ENCODE data around the gene SPTLC2. TPM values are rescaled to one million over a fixed set of nuclear protein-coding genes. Genes with fewer than 3 reads are reported as not detected.

The SPTLC2 gene
- total and polyA plus RNA-seq, 2 of the 13 experiments (the other 11 are each of a cell fraction or from before 2014, with no cell fraction given) = 17.4 to 17.5 TPM

DNA sequence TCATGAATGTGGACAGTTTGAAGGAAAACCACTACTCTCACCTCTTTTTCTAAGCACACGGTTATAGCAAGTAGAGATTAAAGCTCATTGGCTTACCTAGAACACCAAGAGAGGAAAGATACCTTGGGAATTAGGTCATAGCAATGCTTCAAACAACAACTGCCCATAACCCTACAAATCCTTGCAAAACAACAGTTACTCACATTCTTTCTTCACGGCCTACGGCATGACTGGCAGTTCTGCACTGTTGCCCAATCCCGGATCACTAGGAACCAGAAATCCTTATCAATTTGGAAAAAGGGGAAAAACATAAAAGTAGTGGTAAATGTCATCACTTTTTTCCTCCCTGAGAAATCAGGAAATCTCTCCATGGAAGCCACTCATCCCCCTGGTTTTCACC lies 108.2 kb downstream of the SPTLC2 start (continued):
- TF ChIP-seq NFKB2 (CRISPR knock-in tag; IDR thresholded peaks at IDR 0.05; ENCODE audit: borderline replicate concordance) (no peak), ZBTB21 (CRISPR knock-in tag; IDR thresholded peaks at IDR 0.05) (0 out of 2 replicates have a peak, but pooled peaks have one; percentile 23), CEBPB (IDR thresholded peaks at IDR 0.05; ENCODE audit: borderline replicate concordance, low read depth, low read length) (peak; percentile 96), FOXA3 (CRISPR knock-in tag; IDR thresholded peaks at IDR 0.05) (peak; percentile 47; the same call in 1 of the 2 replicates), NBN (conservative IDR thresholded peaks at IDR 0.05) (no peak), LCORL (IDR thresholded peaks at IDR 0.05) (no peak), LCORL (CRISPR knock-in tag; IDR thresholded peaks at IDR 0.05) (peak; percentile 53; the same call in 1 of the 2 replicates), KDM5A (IDR thresholded peaks at IDR 0.05; ENCODE audit: borderline replicate concordance, low read length) (no peak), SOX13 (IDR thresholded peaks at IDR 0.05) (no peak), SOX13 (CRISPR knock-in tag; conservative IDR thresholded peaks at IDR 0.05 in 1 of 2, IDR thresholded peaks at IDR 0.05 in 1 of 2) (peak in 1 of 2 experiments; percentile 47; a peak in 1 of 4 replicates), ZSCAN30 (CRISPR knock-in tag; IDR thresholded peaks at IDR 0.05) (no peak), FOSL2 (CRISPR knock-in tag; IDR thresholded peaks at IDR 0.05) (peak; percentile 80), NR2F2 (IDR thresholded peaks at IDR 0.05; ENCODE audit: borderline replicate concordance, low read depth) (no peak), ZNF652 (CRISPR knock-in tag; IDR thresholded peaks at IDR 0.05; ENCODE audit: borderline replicate concordance, low read depth) (no peak), MIXL1 (CRISPR knock-in tag; IDR thresholded peaks at IDR 0.05) (no peak), MLLT10 (CRISPR knock-in tag; IDR thresholded peaks at IDR 0.05) (no peak), ZNF646 (CRISPR knock-in tag; IDR thresholded peaks at IDR 0.05) (no peak), FOXA1 (IDR thresholded peaks at IDR 0.05) (no peak), FOXA1 (CRISPR knock-in tag; IDR thresholded peaks at IDR 0.05) (no peak)
- TF ChIP-seq, protein P1, sequence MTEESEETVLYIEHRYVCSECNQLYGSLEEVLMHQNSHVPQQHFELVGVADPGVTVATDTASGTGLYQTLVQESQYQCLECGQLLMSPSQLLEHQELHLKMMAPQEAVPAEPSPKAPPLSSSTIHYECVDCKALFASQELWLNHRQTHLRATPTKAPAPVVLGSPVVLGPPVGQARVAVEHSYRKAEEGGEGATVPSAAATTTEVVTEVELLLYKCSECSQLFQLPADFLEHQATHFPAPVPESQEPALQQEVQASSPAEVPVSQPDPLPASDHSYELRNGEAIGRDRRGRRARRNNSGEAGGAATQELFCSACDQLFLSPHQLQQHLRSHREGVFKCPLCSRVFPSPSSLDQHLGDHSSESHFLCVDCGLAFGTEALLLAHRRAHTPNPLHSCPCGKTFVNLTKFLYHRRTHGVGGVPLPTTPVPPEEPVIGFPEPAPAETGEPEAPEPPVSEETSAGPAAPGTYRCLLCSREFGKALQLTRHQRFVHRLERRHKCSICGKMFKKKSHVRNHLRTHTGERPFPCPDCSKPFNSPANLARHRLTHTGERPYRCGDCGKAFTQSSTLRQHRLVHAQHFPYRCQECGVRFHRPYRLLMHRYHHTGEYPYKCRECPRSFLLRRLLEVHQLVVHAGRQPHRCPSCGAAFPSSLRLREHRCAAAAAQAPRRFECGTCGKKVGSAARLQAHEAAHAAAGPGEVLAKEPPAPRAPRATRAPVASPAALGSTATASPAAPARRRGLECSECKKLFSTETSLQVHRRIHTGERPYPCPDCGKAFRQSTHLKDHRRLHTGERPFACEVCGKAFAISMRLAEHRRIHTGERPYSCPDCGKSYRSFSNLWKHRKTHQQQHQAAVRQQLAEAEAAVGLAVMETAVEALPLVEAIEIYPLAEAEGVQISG (CRISPR knock-in tag; IDR thresholded peaks at IDR 0.05) = no peak
- TF ChIP-seq, protein P2, sequence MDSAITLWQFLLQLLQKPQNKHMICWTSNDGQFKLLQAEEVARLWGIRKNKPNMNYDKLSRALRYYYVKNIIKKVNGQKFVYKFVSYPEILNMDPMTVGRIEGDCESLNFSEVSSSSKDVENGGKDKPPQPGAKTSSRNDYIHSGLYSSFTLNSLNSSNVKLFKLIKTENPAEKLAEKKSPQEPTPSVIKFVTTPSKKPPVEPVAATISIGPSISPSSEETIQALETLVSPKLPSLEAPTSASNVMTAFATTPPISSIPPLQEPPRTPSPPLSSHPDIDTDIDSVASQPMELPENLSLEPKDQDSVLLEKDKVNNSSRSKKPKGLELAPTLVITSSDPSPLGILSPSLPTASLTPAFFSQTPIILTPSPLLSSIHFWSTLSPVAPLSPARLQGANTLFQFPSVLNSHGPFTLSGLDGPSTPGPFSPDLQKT (CRISPR knock-in tag; IDR thresholded peaks at IDR 0.05; ENCODE audit: borderline replicate concordance) = no peak
- TF ChIP-seq, protein P3, sequence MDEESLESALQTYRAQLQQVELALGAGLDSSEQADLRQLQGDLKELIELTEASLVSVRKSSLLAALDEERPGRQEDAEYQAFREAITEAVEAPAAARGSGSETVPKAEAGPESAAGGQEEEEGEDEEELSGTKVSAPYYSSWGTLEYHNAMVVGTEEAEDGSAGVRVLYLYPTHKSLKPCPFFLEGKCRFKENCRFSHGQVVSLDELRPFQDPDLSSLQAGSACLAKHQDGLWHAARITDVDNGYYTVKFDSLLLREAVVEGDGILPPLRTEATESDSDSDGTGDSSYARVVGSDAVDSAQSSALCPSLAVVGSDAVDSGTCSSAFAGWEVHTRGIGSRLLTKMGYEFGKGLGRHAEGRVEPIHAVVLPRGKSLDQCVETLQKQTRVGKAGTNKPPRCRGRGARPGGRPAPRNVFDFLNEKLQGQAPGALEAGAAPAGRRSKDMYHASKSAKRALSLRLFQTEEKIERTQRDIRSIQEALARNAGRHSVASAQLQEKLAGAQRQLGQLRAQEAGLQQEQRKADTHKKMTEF (CRISPR knock-in tag; IDR thresholded peaks at IDR 0.05) = peak; percentile 60
